HG03469 (cell line): Measurements from ENCODE around the gene GNPTG.

Experiments used
- ATAC-seq: cut with Tn5 transposase; IDR thresholded peaks from one replicate; pipeline ENCODE4 v1.9.1; 2021; ENCODE audit warnings: mild to moderate bottlenecking, moderate library complexity, moderate number of reproducible peaks; ENCODE audit not compliant: unreplicated experiment

GNPTG gene

GRCh38 chr16:1351582-1352362 lies at the start of gene GNPTG, which contains the start of gene TSR3:
TSS of gene GNPTG (plus strand) at chr16:1351931. CDS start at chr16:1351966, 35 bp downstream.
TSS of gene TSR3 (minus strand) at chr16:1351878. CDS start at chr16:1351804, 74 bp downstream.
- ATAC-seq = peak; percentile 44

GRCh38 chr16:1305823-1306222 lies 45.9 kb upstream of the GNPTG start:
- no peak for ATAC-seq

GRCh38 chr16:1306334-1306733 lies 45.4 kb upstream of the GNPTG start:
- no peak for ATAC-seq

- peak; percentile 6 for ATAC-seq
These were observed 43.4 kb upstream of the GNPTG start for GRCh38 chr16:1308036-1308976.

DNA sequence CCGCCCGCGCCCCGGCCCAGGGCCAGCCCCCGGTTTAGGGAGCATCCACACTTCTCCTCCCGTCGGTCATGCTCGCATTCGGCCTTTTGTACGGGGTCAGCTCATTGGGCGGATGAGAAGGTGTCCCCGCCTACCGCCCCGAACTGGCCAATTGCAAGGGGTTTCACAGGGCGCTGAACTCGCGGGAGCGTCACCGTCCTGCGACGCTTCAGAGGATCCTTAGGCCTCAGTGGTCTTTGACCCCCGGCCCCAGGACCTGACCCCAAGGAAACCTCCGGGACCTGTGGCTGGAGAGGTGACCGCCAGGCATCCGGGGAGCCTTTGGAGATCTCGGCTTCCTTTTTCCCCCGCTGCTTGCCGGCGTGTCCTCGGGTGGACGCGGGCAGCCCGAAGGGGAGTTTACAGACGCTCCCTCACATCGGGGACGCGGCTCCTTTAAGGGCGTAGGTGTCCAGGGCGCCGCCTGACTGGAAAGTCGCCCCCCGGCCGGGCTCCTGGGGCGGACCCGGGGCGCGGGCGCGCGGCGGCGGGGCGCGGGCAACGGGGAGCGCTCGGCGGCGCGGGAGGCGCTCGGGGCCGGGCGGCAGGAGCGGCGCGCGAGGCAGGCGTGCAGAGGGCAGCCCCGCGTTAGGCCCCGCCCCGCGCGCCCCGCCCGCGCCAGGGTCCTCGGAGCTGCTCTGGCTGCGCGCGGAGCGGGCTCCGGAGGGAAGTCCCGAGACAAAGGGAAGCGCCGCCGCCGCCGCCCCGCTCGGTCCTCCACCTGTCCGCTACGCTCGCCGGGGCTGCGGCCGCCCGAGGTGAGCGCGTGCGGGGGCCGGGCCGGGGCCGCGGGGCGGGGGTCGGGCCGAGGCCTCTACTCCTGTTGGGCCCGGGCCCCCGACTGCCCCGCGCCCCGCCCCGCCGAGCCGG lies 42.5 kb upstream of the GNPTG start, which contains the start of gene UBE2I:
TSS of gene UBE2I (plus strand) at position 660 of the 909 bp plus-strand sequence. CDS start 4,395 bp downstream, outside the sequence.
- ATAC-seq = peak; percentile 41

DNA sequence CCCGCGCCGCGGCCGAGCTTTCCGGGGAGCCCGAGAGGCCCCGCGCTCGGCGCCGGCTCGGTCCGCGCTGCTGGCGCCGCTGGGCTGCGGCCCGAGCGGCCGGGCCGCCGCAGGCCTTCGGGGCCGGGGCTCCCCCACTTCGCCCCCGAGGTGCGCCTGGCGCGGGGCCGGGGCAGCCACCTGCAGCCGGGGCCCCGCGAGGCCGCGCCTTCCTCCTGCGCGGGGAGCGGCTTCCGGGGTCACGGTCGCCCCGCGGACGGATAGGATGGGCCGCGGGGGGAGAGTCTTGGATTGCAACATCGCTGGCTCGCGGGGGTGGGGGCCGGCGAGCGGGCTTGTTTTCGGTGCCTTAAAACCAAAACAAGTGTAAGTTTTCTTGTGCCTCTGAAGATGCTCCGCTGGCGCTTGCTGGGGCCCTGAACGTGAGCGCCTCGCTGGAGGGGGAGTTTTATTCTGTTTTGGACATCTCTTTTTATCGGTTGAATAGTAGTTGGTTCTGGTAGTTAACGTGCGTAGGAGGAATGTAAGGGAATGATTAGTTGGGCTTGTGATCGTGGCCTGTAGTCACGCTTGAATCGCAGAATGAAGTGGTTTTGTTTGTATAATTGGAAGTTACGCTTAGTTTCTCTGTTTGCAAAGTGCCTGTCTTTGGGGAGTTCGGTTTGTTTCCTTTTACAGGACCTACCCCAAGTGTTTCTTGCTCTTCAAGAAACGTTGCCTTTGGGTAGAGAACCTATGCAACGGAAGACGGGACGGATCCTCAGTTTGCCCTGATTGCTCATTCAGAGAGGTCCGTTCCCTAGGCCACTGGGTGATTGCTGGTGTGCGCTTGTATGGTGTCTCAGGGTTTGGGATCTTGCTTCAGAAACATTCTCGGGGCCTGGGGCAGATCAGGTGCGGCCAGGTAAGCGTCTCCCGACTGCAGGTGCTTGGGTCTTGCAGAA lies 41.6 kb upstream of the GNPTG start:
- peak; percentile 7 for ATAC-seq

DNA sequence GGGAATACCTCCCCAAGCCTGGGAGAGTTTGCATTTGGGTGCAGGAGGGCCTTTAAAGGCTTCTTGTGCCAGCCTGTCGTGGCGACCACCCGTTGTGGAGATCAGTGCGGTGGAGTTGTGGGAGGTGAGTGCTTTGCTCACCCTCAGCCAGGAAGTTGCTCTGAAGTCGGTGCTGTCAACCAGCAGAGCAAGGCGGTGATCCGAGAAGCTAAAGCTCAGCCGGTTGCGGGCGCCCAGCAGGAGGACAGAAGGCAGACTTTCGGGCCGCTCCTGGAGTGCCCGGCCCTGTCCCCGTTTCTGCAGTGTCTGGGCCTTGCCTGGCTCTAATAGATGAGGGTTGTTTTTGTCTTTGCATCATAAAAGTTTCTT lies 40.9 kb upstream of the GNPTG start:
- ATAC-seq = no peak

- no peak for ATAC-seq
These were observed 40.5 kb upstream of the GNPTG start for GRCh38 chr16:1311212-1311737.

- no peak for ATAC-seq
These were observed 39.8 kb upstream of the GNPTG start for GRCh38 chr16:1311738-1312466.

GRCh38 chr16:1312467-1312816 lies 39.3 kb upstream of the GNPTG start:
- no peak for ATAC-seq

GRCh38 chr16:1312903-1313302 lies 38.8 kb upstream of the GNPTG start:
- no peak for ATAC-seq

GRCh38 chr16:1313721-1314369 lies 37.9 kb upstream of the GNPTG start:
- no peak for ATAC-seq

GRCh38 chr16:1314399-1315068 lies 37.2 kb upstream of the GNPTG start:
- ATAC-seq = no peak

GRCh38 chr16:1315081-1316032 lies 36.4 kb upstream of the GNPTG start:
- ATAC-seq = no peak

DNA sequence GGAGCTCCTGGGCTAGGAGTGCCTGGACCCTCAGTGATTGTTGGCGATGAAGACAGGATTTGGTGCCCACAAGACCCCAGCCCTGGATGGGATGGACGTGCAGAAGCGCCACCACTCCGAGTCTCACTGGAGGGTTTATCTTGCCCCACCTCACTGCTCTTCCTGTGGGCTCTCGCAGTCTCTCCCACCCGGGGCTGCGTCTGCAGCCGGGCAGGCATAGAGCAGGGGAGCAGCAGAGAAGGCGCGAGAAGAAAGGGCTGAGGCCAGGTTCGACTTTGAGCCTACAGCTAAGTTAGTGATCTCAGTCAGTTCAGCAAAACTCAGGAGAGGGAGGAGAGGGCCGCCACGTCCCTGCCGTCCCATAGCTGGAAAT lies 35.7 kb upstream of the GNPTG start:
- no peak for ATAC-seq

- no peak for ATAC-seq
These were observed 34.1 kb upstream of the GNPTG start for GRCh38 chr16:1317479-1318267.
